SIG-M5 (cell line): ENCODE results near the gene IQCE.
A peak's percentile ranks its signal among the peaks of the same experiment; 100 is the strongest.

Experiments used
- DNase-seq: peaks from one replicate; lab custom pipeline; 2025; lab: John Stamatoyannopoulos, UW

The IQCE gene

DNA sequence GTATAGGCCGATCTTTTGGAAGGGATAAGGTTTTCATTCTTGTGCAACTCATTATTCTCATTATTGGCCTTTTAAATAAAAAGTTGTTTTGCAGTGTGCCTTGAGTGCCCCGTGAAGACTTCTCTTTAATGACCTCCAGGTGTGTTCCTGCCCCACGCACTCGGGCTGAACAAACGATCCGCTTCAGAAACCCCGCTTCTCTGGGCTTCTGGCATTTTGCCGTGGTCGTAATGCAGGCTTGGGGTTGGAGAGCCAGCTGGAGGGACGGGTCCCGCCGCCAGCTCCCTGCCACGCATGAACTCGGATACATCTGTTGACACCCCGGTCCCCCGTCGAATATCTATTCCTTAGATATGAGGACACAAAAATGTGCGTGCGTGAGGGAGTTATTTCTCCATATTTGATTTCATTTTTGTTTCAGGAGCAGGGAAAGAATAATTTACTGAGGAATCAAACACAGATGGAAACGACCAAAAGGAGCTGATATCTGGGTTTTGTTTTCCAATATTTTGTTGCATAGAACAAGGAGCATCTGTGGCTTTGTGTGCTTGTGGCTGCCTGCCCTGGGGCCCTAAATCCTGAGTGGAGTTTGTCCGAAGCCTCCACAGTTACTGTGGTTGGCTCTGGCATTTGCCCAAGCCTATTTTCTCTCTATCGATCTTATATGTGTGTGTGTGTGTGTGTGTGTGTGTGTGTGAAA, 56.0 kb downstream of the IQCE start:
- no peak for DNase-seq

DNA sequence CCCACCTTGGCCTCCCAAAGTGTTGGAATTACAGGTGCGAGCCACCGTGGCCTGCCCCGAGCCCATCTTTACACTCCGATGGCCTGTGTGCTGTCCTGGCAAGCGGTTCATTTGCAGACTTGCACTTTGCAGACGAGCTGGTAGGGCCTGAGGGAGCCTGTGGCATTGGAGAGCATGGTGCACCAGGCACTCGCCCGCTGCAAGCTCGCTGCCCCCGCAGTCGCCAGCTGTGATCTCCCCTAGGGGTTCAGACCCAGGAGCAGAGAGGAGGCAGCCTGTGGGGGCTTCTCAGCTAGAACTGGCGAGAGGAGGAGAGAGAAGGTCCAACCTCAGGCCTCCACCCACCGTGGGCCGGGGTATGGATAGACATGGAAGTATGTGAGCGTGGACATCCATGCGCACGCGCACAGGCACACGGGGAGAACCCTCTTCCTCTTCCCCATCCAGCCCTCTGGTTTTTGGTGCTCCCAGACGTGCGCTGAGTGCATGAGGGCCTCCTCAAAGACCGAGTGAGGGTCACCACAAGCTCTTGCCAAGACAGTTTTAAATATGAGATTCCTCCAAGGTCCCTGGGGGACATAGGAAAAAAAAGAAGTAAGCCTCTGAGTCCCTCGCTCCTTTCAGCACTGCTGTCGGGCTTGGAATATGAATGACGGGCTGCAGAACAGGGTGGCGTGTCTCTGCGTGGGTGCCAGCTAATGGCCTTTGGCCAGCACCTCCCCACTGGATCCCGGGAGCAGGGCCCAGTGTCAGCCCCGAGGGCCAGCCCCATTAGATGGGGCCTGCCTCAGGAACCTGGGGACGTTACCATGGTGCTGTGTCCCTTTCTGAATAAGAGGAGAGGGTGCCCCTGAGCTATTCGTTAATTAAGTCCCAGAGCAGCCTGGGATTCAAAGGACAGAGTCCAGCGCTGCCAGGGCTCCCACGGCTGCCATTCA, 57.9 kb downstream of the IQCE start:
- no peak for DNase-seq

DNA sequence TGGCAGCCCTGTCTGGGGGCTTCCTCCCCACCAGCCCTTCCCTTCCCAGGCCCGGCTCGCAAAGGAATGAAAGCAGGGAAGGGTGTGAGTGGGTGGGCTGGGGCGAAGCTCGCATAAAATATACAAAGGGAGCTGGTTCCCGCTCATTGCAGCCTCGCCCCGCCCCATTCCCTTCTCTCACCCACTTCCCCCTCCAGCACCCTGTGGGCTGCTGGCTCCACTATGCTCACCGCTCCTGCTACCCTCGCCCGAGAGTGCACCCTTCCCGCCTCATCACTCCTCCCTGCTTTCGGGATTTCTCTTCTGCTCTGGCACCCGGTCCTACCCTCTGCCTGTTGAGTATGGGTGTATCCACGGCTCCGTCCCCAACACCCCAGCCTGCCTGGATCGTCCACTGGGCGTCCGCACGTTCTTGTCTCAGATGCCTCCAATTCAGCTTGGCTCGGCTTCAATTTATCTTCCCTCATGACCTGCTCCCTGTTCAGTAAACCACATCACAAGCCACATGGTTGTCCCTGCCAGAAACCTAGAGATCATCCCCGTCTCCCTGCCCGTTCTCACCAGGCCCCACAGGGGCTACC, 58.6 kb downstream of the IQCE start:
- DNase-seq = no peak

DNA sequence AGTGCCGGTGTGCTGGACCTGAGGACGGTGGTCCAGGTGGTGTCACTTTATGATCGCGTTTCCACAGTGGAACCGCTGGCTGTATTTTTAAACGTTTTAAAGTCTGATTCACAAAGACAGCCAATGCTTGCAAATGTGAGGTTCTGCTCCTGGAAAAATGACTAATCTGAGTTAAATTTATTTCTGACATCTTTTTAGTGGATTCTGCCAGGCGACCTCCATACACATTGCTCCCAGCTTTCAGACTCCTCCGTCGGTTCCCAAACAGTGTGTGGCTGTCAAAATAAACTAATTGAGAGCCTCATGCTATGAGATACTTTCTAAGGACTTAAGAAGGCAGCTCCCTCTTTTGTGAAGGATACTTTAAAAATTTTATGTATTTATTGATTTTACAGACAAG, 60.3 kb downstream of the IQCE start:
- no peak for DNase-seq

DNA sequence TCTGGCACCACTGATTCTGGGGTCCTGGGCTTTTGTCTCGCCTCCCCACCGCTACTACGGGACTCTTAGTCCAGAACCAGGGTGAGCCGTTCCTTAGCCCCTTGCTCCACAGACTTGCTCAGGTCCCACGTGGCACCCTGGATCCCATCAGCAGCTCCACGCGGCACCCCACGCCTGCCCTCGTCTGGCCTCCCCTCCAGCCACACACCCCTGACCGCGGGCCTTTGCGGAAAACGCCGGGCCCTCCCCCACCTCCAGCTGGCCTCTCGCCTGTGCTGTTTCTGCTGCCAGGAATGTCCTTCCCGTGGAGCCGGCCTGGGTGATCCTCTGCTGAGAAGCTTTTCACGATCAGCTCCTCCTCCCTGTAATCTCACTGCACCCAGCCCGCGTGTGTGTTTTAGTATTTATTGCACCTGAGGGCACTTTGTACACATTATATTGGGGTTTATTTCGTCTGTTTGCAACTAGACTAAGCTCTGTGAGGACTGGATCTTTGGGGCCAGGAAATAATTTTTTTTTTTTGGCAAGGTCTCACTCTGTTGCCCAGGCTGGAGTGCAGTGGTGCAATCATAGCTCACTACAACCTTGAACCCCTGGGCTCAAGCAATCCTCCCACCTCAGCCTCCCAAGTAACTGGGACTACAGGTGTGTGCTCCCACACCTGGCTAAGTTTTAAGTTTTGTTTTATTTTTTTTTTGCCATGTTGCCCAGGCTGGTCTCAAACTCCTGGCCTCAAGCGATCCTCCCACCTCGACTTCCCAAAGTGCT, 62.5 kb downstream of the IQCE start:
- no peak for DNase-seq

DNA sequence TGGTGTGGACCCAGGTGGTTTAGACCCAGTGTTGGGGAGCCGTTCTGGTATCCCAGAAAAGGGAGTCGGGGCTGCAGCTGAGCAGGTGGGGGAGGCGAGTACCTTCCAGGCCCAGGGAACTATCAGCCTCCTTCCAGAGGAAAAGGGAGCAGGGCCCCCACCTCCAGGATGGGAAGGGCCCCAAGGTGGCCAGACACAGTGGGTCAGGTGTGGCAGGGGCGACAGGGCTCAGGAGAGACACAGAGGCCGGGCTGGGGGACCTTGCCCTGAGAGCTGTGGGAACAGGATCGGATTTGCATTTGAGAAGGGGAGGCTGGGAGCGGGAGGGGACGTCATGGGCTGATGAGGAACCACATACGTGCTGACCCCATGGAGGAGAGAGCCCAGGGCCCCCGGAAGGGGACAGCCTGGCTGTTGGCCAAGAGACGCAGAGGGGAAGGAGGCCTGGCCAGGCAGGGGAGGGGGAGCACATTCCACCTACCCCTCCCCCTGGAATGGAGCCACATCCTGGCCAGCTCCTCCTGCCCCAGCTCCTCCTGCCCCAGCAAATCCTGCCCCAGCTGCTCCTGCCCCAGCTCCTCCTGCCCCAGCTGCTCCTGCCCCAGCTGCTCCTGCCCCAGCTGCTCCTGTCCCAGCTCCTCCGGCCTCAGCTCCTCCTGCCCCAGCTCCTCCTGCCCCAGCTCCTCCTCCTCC, 63.3 kb downstream of the IQCE start:
- DNase-seq = no peak

DNA sequence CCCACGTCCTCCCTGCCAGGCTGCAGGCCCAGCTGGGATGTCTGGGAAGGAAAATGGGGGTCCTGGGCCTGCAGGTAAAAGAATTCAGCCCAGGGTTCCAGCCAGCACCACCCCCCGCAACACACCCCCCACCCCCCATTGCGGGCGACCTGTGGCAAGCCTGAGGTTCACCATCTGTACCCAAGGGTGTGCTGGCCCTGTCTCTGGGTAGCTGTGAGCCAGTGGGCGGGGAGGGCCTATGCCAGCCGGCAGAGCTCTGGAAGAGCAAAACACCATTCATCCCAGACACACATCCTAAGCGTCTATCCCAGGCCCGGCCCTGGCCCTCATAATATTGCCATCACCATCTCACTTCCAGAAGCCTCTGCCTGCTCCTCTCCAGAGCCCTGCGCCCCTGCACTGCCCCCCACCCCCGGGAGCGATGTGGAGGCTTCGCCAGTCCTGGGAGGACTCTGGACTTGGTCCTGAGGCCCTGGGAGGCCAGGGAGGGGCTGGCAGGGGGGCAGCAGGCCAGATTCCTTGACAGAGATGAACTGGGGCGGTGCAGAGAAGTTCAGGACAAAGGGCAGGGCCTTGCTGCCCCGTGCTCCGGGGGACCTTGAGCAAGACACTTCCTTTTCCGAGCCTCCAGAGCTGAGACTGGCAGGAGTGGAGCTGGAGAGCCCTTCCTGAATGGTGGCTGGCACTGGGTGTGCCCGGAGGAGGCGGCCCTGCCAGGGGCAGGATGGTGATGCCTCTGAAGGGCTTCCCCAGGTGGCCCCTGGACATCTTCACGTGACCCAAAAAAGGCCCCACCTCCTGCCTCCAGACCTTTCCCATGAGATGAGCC, 64.3 kb downstream of the IQCE start:
- DNase-seq = no peak

DNA sequence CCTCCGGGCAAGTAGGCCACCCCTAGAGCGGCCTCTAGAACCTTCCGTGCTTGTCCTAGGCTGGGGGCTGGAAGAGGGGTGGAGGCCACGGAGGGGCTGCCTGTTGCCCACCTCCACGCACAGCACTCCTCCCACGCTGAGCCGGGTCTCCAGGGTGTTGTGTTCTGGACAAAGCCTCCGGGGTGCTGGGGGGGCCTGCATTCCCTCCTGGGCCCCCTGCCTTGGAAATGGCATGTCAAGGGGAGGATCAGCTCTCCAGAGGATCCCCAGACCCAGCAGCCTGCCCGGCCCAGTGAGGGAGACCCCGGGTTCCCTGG, 64.9 kb downstream of the IQCE start:
- DNase-seq = no peak

DNA sequence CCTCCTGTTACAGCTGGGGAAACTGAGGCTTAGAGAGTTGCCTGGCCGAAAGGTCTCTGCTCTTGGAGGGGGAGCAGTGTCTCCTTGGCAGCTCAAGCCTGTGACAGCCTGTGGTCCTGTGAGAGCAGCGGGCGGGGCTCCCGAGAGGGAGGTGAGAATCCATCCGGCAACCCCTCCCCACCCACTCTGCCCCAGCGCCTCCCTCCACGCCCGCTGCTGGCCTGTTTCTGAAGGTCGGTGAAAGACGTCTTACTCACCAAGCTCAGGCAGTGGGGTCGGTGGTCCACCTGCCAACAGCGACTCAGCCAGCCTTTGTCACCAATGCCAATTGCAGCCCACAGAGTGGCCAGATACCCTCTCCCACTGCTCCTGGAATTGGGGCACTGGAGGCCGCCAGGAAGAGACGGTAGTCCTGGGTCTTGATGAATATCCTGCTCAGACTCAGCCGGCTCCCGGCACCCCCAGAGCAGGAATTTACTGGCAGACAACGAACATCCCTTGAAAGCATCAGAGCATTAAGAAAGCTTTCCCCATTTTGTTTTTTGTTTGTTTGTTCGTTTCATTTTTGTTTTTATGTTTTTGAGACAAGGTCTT, 65.6 kb downstream of the IQCE start:
- no peak for DNase-seq

DNA sequence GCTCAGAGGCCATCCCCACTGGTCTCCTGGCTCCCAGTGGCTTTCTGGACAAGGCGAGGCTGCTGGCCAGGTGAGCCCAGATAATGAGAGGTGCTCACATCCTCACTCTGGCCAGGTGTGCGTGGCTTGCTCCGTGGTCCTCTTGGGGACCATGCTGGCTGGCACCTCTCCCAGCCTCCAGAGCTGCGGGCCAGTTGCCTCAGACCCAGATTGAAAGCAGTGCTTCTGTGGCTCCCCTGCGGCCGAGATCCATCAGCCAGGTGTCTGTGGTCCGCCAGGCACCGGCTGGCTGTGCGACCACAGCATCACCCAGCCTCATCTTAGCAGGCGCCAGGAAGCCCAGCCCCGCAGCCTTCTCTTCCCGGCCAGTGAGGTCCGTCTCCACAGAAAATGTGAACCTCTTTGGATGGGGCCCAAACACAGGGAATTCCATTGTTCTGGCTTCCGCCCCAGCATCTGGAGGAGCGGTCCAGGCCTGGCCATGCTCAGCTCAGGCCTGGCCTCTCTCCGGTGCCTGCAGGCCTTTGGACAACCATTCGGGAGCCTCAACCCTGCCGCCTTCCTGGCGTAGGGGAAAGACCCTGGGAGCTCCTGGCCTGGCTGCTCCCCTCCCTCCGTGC, 67.8 kb downstream of the IQCE start:
- DNase-seq = no peak

DNA sequence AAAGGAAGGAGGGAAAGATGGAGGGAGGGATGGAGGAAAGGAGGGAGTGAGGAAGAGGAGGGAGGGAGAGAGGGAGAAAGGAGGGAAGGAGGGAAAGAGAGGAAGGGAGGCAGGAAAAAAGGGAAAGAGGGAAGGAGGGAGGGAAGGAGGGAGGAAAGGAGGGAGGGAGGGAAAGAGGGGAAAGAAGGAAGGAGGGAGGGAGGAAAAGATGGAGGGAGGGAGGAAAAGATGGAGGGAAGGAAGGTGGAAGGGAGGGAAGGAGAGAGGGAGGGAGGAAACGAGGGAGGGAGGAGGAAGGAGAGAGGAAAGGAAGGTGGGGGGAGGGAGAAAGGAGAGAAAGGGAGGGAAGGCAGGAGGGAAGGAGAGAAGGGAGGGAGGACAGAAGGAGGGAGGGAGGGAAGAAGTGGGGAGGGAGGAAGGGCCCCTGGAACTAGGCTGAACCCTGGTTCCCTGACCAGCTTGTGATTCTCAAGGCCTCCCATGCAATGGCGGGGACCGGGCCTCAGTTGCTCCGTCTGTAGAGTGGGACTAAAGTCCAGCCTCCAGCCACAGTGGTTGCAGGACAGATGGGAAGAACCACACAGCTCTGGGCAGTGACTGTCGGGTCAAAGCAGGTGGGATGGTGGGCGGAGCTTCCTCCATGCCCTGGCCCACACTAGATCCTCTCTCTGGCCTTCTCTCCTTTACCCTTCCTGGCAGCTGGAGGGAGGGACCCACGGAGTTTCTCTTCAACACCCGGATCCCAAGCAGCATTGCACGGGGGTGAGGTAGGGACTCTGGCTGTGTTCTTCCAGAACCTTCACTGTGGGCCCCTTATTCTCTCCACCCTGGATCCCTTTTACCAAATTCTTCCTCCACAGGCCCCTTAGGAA, 68.7 kb downstream of the IQCE start:
- DNase-seq = no peak

DNA sequence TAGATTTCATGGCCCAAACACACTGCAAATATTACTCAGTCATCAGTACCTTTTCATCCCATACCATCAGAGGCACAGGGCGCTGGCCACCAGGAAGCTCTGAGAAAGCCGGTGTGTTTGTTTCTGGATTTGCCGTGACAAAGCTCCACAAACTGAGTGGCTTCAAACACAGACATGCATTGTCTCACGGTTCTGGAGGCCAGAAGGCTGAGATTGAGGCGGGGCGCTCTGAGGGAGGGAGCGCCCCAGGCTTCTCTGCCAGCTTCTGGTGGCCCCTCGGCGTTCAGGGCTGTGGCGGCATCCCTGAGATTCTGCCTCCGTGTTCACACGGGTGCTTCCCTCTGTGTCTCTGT, 69.3 kb downstream of the IQCE start:
- DNase-seq = no peak

DNA sequence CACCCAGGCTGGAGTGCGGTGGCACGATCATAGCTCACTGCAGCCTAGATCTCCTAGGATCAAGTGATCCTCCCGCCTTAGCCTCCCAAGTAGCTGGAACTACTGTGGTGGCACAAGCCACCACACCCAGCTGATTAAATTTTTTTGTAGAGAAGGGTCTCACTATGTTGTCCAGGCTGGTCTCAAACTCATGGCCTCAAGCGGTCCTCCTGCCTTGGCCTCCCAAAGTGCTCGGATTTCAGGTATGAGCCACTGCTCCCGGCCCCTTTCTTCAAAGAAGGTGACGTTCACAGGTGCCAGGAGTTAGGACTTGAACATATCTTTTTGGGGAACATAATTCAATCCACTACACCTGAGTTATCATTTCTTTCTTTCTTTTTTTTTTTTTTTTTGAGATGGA, 70.1 kb downstream of the IQCE start:
- no peak for DNase-seq

DNA sequence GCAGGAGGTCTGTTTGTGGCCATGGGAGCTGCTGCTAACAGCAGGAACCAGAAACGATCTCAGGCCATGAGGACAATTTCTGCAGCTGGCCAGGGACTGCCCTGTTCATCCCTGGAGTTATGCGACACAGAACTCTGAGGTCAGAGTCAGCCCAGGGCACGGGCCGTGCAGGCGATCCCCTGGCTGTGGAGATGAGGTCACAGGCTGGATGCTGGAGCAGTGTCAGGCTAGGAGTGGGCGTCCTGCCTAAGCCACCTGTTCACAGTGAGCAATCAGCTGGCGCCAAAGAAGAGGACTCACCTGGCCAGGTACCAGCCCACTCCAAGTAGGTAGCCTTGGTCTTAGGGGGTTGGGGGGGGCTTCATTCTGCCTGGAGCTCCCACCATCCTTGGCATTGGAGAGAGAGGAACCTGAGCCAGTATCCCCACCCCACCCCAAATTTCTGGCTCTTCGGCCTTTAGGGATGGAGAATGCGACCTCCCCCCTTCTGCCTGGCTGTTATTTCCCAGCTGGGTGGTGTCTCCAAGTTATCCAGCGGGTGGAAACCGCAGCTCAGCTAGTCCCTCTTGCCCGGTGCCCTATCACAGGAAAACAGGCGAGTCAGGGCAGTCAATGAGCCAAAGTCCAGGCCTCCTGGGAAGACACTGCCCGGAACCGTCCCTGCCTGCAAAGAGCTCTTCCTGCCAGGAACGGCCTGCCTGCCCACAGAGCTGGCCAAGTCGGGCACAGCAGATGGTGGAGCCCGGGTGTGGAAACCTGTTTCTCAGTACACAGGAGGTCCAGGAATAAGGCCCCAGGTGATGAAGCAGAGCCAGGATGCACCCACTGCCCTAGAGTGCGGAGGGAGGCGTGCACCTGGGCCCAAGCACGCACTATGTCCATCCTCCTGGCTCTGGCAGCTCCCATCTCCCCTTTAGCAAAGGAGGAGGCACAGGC, 71.2 kb downstream of the IQCE start:
- no peak for DNase-seq

DNA sequence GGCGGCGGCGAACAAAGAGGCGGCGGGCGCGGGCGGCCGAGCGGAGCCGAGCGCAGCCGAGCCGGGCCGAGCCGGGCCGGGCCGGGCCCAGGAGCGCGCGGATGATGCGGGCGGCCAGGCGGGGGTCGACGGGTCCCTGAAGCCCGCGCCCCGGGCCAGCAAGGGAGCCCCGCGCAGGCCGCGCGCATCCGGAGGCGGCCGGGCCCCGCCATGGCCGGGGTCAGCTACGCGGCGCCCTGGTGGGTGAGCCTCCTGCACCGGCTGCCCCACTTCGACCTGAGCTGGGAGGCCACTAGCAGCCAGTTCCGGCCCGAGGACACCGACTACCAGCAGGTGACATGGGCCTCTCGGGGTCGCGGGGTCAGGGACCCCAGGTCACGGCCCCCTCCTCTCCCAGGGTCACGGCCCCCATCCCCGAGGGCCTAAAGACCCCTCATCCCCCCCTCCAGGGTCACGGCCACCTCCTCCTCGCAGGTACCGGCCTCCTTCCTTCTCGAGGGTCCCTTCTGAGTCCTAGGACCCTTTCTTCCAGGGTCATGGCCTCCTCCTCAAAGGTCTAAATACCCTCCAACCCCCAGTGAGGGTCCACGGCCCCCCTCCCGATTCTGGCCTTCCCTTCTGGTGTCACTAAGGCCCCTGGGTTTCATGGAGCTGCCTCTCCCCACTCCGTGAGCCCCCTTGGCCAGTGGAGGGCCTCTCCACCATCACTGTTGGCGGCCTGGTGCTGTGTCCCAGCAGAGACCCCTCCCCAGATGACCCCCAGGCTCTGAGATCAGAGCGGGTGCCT, 73.4 kb downstream of the IQCE start, which contains the start of gene TTYH3:
Gene TTYH3, plus strand, starts transcription at position 41 of the 787 bp plus-strand sequence. Its CDS starts 170 bp downstream, at position 211.
- DNase-seq = no peak

DNA sequence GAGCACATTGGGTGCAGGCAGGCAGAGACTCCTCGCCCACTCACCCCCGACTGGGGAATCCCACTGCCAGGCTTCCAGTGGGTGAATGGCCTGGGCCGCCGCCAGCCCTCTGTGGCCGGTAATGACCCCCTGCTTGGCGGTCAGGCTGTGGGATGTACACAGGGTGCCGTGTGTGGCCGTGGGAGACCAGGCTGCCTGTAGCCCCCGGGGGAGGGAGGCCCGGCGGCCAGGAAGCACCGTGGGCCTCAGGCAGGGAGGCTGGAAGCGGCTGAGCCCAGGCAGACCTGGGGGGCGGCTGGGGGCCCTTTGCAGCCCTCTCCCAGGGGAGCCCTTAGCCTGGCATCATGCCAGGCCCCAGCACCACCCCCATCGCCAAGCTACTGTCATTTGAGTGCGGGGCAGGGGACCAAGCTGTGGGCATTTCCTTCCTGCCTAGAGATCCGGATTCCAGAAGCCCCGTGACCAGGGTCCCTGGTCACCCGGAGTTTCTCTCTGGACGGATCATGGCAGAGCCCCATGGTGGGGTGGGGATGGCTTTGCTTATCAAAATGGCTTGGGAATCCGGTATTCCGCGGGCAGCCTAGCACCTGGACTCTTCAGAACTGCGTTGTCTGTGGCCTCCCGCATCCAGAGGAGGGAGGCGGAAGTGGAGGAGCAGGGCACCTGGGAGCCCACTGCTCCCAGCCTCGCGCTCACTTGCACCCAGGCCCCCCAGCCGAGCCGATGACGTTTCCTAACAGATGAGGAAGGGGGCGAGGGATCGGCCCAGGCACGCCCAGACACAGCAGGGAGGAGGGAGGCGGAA, 74.2 kb downstream of the IQCE start:
- peak; percentile 15 for DNase-seq
